Measurements from ENCODE around the gene ADA.
A peak's percentile ranks its signal among the peaks of the same experiment; 100 is the strongest.
"Not testable (repeated sequence)": the region's sequence is repeated elsewhere in the genome, so short reads cannot be mapped to it uniquely, and the experiment has no call there.

ADA gene

GRCh38 chr20:44651684-44652423 is at the start of gene ADA:
Gene ADA, minus strand, starts transcription at chr20:44651699. Its CDS starts 92 bp downstream, at chr20:44651607.
- peak; percentile 67 for DNase-seq

DNA sequence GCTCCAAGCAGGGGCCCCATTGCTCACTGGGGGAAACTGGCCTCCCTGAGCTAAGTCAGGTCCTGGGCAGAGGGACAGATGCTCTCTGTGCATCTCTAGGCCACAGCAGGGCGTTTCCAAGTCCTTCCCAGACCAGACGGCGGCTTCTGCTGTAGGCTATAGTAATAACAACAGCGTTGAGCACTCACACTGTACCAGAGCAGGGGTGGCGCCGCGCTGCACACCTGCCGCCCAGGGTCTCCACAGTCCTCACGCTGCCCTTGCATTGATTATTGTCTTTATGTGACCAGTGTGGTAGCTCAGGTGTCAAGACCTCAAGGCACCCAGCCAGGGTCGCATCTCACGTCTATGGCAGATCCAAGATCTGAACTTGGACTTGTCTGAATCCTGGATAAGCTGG is 48.8 kb upstream of the ADA start:
- peak; percentile 39 for DNase-seq

- no peak for DNase-seq
Observed at GRCh38 chr20:44698351-44698750, 46.9 kb upstream of the ADA start.

GRCh38 chr20:44697041-44697440 is 45.5 kb upstream of the ADA start:
- not testable (repeated sequence) for DNase-seq

DNA sequence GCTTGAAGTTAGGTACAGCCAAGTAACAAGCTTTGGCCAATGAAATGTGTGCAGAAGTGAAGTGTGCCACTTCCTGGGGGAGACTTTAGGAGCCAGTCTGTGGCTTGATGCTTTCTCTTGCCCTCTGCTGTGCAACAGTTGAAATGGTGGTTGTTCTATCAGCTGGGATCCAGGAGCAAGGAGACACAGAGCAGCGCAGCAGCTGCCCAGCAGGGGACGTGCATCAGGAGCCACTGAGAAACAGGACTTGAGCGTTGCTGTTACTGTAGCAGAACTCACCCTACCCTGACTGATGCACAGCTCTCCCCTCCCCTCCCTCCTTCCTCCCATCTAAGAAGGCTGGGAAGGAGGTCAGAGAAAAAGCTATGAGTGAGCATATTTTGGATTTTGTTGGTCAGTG is 44.8 kb upstream of the ADA start:
- DNase-seq = no peak

DNA sequence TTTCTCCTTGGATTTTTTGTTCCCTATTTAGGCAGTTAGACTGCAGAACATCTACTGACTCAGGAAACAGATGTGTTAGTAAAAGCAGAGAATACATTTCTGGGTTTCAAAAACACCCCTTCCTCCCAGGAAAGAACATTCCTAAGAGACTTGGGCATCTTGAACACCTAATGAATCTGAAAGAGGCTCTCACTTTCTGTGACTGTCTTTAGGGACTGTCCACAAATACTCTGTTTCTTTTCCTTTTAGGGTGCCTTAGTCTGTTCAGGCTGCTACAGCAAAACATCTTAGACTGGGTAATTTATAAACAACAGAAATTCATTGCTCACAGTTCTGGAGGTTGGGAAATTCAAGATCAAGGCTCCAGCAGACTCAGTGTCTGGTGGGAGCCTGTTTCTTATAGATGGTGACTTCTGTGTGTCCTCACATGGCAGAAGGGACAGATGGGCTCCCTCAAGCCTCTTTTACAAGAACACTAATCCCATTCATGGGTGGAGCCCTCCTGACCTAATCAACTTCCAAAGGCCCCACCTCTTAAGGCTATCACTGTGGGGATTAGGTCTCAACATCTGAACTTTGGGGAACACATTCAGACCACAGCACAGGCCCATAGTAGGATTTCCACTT is 44.3 kb upstream of the ADA start:
- DNase-seq = no peak

DNA sequence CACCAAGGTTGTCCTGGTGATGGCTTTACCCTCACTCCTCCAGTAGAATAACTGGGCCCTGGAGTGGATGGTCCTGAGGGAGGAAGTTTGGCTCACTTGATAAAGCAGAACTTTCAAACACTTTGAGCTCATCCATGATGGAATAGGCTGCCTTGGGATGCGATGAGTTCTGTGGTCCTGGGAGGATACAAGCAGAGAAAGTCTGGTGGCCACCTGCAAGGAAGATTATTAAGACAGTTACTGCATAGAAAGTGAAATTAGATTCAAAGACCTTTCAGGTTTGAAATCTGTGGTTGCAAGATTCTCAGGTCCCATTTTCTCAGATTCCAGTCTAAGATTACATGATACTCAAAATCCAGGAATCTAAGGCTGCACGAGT is 43.8 kb upstream of the ADA start:
- DNase-seq = no peak

GRCh38 chr20:44694159-44694558 is 42.7 kb upstream of the ADA start:
- DNase-seq = no peak

- no peak for DNase-seq
Observed at GRCh38 chr20:44693627-44694026, 42.1 kb upstream of the ADA start.

GRCh38 chr20:44692932-44693480 is 41.5 kb upstream of the ADA start:
- no peak for DNase-seq

DNA sequence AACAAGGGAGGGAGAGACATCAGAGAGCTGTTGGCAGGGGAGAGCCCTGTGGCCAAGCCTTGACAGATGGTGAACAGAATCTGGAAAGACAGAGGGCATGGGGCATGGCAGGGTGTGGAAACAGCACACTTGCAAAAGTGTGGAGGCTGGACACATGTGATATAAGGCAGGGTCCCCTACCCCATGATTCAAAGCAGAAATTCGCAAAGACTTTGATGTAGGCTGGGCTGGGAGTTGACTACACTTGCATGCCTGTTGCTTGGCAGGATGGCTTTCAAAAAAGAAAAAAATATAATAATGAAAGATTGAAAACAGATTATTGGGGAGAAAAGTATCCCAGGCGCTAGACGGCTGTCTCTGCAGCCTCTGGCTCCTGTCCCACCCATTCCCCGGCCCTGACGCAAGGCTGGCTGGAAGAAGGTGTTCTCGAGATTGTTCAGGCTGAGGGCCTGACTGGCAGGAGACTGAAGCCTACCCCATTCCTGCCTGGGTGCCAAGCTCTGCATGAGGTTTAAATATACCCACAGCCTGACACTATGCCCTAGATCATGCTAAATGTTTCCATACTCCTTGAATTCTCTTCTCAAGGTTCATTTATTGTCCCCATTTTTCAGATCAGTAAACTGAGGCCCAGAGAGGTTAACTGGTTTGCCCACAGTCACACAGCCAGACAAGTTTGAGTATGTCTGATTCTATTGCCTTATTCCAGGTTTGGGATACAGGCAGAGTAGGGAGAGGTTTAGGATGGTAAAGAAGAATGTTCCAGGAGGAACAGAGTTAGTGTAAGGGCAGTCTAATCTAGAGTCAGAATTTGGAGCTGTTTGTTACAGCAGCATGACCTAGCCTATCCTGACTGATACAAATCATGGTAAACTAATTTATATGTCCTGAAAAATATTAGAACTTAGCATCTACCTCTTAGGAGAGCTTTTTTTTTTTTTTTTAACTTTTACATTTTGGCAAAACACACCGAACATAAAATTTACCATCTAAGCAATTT is 40.2 kb upstream of the ADA start:
- DNase-seq = no peak

GRCh38 chr20:44690781-44691423 is 39.4 kb upstream of the ADA start:
- no peak for DNase-seq

DNA sequence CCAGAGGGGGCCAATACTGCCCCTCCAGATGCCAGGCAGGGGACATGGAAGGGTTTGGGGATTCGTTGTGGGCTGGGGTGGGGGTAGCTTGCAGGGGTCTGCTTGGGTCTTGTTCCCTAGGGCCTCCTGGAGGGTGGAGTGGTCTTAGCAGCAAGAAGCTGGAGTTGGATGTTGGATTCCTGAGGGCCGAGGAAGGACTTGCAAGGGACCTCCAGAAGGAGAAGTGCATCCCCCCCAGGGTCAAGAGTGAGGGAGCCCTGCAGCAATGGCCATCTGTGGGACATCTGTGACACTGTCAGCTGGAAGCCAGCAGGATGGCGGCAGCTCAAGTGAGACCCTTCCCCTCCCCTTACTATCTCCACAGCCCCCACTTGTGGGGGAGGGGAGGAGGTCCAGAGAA is 38.3 kb upstream of the ADA start:
- no peak for DNase-seq

GRCh38 chr20:44688053-44688625 is 36.6 kb upstream of the ADA start:
- DNase-seq = no peak

DNA sequence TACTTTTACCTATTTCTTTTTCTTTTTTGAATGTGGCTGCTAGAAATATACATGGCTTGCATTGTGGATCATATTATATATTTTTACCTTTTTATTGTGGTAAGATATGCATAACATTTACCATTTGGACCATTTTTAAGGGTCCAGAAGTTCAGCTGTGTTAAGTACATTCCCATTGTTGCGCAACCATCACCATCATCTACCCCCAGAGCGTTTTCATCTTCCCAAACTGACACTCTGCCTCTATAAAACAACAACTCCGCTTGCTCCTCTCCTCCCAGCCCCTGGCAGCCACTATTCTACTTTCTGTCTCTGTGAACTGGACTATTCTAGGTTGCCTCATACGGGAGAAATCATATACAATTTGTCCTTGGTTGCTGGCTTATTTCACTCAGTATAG is 35.4 kb upstream of the ADA start:
- no peak for DNase-seq

DNA sequence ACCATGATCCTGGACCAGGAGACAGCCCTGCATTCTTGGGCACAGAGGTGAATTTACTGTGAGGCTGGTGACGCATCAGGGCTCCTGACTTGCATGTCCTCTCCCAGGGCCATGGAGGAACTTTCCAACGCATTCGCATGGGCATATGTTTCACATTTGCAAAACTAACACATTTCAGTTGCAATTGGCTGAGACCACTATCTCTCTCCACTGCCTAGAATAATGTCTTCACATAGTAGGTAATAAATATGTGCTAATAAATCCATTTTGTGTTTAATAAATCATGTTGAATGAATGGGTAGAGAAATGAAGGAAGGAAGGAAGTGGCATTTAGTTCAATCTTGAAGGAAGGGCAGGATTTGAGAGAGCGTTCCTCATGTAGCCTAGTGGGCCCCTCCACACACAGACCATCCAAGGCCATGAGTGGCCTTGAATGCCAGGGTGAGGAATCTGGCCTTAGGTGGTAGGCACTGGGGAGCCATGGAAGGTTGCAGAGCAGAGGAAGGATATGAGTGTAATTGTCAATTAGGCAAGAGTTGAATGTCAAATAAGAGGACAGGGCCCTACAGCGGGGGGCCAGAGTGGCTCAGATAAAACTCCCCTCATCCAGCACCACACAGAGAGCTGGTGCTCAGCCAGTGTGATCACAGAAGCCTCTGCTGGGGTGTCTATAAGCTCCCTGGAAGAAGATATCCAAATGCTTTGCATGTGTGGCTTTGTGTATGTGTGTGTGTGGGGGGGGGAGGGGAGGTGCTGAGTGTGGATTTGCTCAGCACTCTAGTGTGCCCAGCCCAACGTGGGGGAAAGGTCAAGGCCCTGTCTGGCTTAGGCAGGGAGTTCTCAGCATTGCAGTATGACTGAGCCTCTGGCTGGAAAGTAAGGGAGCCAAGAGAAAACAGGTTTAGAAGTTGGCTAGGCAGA is 32.8 kb upstream of the ADA start:
- no peak for DNase-seq

- peak; percentile 67 for DNase-seq
Observed at GRCh38 chr20:44683263-44684046, 32.0 kb upstream of the ADA start.

DNA sequence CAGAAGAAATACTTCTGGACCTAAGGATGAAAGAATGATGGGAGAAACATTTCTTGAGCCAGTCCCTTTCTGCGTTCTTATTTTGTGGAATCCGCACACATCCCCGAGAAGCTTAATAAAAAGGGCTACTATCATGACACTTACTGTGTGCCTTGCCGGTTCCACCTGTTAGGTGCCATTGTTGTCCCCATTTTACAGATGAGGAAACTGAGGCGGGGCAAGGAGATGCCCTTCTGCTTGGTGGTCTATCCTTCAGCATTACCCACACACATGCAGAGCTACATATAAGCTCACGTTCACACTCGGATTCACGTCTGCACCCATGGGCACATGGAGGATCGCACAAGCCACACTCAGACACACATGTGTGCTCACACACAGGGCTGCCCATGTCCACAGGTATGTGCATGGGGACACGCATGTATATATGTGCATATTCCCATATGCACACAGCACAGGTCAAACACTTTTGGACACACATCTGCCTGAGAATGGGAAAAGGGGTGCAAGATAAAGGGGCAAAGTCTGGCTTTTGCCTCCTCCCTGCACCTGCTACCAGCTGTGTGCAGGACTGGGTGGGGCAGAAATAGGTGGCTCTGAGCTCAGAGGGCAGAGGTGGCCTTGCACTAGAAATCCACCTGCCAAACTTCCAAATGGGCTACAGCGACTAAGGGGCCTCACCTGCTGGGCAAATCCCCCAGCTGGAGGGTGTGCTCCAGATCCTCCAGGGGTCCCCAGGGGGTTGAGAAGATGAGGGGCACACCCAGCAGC is 30.5 kb upstream of the ADA start:
- no peak for DNase-seq

DNA sequence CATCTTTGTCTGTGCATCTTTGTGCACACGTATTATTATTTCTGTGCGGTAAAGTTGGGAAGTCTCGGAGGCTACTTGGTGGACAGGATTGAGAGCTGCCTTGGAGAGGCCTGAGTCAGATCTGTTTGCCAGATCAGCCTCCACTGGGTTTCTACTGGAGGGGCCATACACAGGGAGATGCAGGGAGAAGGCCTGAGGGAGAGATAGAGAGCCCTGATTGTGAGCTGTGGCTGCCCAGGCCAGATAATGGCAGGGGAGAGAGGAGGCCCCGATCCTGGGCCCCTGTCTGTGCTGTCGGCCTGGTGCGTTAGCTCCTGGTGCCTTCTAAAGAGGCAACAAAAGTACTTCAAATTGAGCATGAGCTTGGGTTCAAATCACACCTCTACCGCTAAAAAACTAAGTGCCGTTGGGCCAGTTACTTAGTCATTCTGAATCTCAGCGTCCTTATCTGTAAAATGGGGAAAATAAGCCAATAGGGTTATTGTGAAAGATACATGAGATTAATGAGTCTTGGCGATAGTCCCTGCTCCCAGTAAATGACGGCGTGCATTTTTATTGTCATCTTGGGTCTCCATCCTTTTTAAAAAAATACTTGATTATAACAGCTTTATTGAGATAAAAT is 27.6 kb upstream of the ADA start:
- DNase-seq = no peak
